NT2/D1 (cell line): ENCODE data around the gene BIRC5.

ENCODE experiments used
- SUZ12 ChIP-seq: IDR thresholded peaks from 2 replicates; pipeline ENCODE4 v1.6.1; 2011; ENCODE audit not compliant: insufficient read length, insufficient read depth; ENCODE audit errors: extremely low read depth
- YY1 ChIP-seq: IDR thresholded peaks from 2 replicates; pipeline ENCODE4 v1.6.1; 2011; ENCODE audit not compliant: insufficient read length, insufficient read depth
- ZNF274 ChIP-seq: IDR thresholded peaks from 2 replicates; pipeline ENCODE4 v1.6.1; 2011; ENCODE audit warnings: mild to moderate bottlenecking, low read depth, low read length

GRCh38 chr17:78175643-78175981 lies 38.4 kb upstream of the BIRC5 start:
- TF ChIP-seq ZNF274 (no peak), YY1 (no peak), SUZ12 (no peak)
